Ovary (tissue), 9 donors: ENCODE measurements around the gene TEX38. TPM values are rescaled to one million over a fixed set of nuclear protein-coding genes. Genes with fewer than 3 reads are reported as not detected.

Experiments
- DNase-seq, 5 donors: peaks; one replicate each; pipeline ENCODE4 v3.0.0-alpha.2; 2019 to 2020
- H3K27ac ChIP-seq, 2 donors: fragments of 200-600 bp; one replicate each; pipeline versions ENCODE4 v1.5.1 to v1.8.0; 2019 to 2022
- H3K27me3 ChIP-seq: fragments of 200-600 bp; one replicate; pipeline ENCODE4 v1.8.0; 2022
- H3K36me3 ChIP-seq: fragments of 200-600 bp; sonication (generic); one replicate; pipeline ENCODE4 v1.5.1; 2019
- H3K4me1 ChIP-seq: one replicate; pipeline ENCODE4 v1.8.1; 2013; ENCODE audit warnings: mild to moderate bottlenecking, moderate library complexity; ENCODE audit not compliant: insufficient read depth
- H3K4me3 ChIP-seq: fragments of 200-600 bp; sonication (generic); one replicate; pipeline ENCODE4 v1.5.1; 2017
- H3K9me3 ChIP-seq, 2 donors: fragments of 200-600 bp in 1 of 2; sonication (generic) in 1 of 2; one replicate each; pipeline versions ENCODE4 v1.5.1 to v1.8.1; 2013 to 2019; ENCODE audit warnings: mild to moderate bottlenecking in 1 of 2, moderate library complexity in 1 of 2
- CTCF ChIP-seq, 3 donors: fragments of 450-650 bp in 2 of 3; fragments of 200-600 bp in 1 of 3; IDR thresholded peaks; one replicate each; pipeline versions ENCODE4 v1.5.1 to v1.8.0; 2016 to 2022; ENCODE audit warnings: antibody characterized with exemption in 3 of 3, mild to moderate bottlenecking in 1 of 3
- EP300 ChIP-seq: sonication (generic); formaldehyde crosslinking; IDR thresholded peaks from one replicate; pipeline ENCODE4 v1.6.1; 2017; ENCODE audit warnings: antibody characterized with exemption
- POLR2A ChIP-seq: fragments of 450-650 bp; IDR thresholded peaks from one replicate; pipeline ENCODE4 v1.6.1; 2017; ENCODE audit warnings: antibody characterized with exemption, mild to moderate bottlenecking, moderate library complexity
- WGBS, 3 donors: extraction: QIAGEN DNeasy Blood & Tissue Kit in 1 of 3; methylation state at CpG; one replicate each; pipeline versions ENCODE4 v1.1.5 to v1.1.7; 2013 to 2017; 5-methylcytosine and 5-hydroxymethylcytosine counted together
- intact Hi-C, 4 donors: fragments of 100-400 bp; cut with DNase I; formaldehyde crosslinking; loops; one replicate each; pipeline versions ENCODE4 v1.11.0 to v1.15.1; 2022 to 2023
- polyA plus RNA-seq, 2 donors: library from polyadenylated mRNA; stranded (reverse); fragments of 200-250 nt in 1 of 2; fragments of 350-450 nt in 1 of 2; fragmentation: Illumina TruSeq in 1 of 2; extraction: RNeasy Lipid Tissue Mini Kit (QIAGEN cat#74804) in 1 of 2; gene quantifications; one replicate each; pipeline ENCODE4 v1.2.3, GENCODE V29; 2013 to 2014
- total RNA-seq, 7 donors: library from RNA; depleted of rRNA in 2 of 7; stranded (reverse); fragments of >200 nt in 2 of 7; fragmentation: NEBNext Ultra II Directional in 3 of 7; extraction: Animal tissue kit (Norgen Biotek cat#: 25700) in 3 of 7; gene quantifications; one replicate each; pipeline versions ENCODE4 v1.1.0 to v1.2.4, GENCODE V29; 2016 to 2023
- donor health status: DM: no; HTN: no; CAD: no; lungs with moderate emphysema.
- donor health status: DM: no; HTN: no; CAD: no.
- donor health status: Bipolar disorder and iron deficiency.
- donor health status: DM: yes; HTN: yes; CAD: no.
- donor health status: DM: no; HTN: no; CAD: no.
- donor health status: DM: yes; HTN: yes; CAD: no.

TEX38 gene
- total and polyA plus RNA-seq, 9 donors = 0.08 to 0.45 TPM; not detected in 7

- no peaks in the 10 kb centered on the region for H3K36me3 ChIP-seq
- TF ChIP-seq EP300 = no peak
- H3K4me1 ChIP-seq = peaks cover 2% of the 10 kb centered on the region
- H3K27me3 ChIP-seq = no peaks in the 10 kb centered on the region
- intact Hi-C loops = no loop called here
- H3K4me3 ChIP-seq = no peak overlapping the region
- no peak for DNase-seq
- no peak overlapping the region for H3K27ac ChIP-seq
- H3K9me3 ChIP-seq = no peaks in the 10 kb centered on the region
Observed at GRCh38 chr1:46642115-46642680, 29.5 kb upstream of the TEX38 start.

GRCh38 chr1:46643368-46643775, 28.3 kb upstream of the TEX38 start:
- no peak overlapping the region for H3K4me3 ChIP-seq
- peaks cover 2% of the 10 kb centered on the region for H3K4me1 ChIP-seq
- intact Hi-C loops = no loop called here
- H3K27me3 ChIP-seq = no peaks in the 10 kb centered on the region
- no peaks in the 10 kb centered on the region for H3K9me3 ChIP-seq
- DNase-seq = no peak
- H3K27ac ChIP-seq = no peak overlapping the region
- H3K36me3 ChIP-seq = no peaks in the 10 kb centered on the region
- TF ChIP-seq EP300 (no peak), CTCF (IDR thresholded peaks at IDR 0.05) (no peak), POLR2A (no peak)

GRCh38 chr1:46645815-46646214, 25.8 kb upstream of the TEX38 start:
- Histone ChIP-seq H3K9me3 (peaks cover 0 to 9% of the 10 kb centered on the region in 2 donors), H3K27me3 (no peaks in the 10 kb centered on the region), H3K4me3 (no peak overlapping the region), H3K4me1 (peaks cover 2% of the 10 kb centered on the region), H3K36me3 (no peaks in the 10 kb centered on the region), H3K27ac (no peak overlapping the region)
- intact Hi-C loops = no loop called here
- no peak for DNase-seq
- WGBS, 3 donors = 80 to 96% (median 95%) methylated on average over 4 of the region's 4 CpGs
- TF ChIP-seq CTCF (IDR thresholded peaks at IDR 0.05) (no peak), POLR2A (no peak), EP300 (no peak)

GRCh38 chr1:46646331-46646730, 25.3 kb upstream of the TEX38 start:
- H3K36me3 ChIP-seq = no peaks in the 10 kb centered on the region
- intact Hi-C loops = no loop called here
- peaks cover 0 to 9% of the 10 kb centered on the region in 2 donors for H3K9me3 ChIP-seq
- WGBS, 3 donors = 56 to 64% (median 57%) methylated on average over 1 of the region's 1 CpG
- H3K4me3 ChIP-seq = no peak overlapping the region
- H3K27me3 ChIP-seq = no peaks in the 10 kb centered on the region
- no peak for TF ChIP-seq CTCF (IDR thresholded peaks at IDR 0.05)
- no peak for TF ChIP-seq POLR2A
- H3K4me1 ChIP-seq = peaks cover 2% of the 10 kb centered on the region
- H3K27ac ChIP-seq = no peak overlapping the region
- no peak for DNase-seq

GRCh38 chr1:46646844-46647243, 24.8 kb upstream of the TEX38 start:
- intact Hi-C loops = no loop called here

More at GRCh38 chr1:46646844-46647243, 24.8 kb upstream of the TEX38 start:
- Histone ChIP-seq H3K27ac (no peak overlapping the region), H3K9me3 (peaks cover 0 to 9% of the 10 kb centered on the region in 2 donors), H3K4me1 (peaks cover 2% of the 10 kb centered on the region), H3K36me3 (no peaks in the 10 kb centered on the region), H3K27me3 (no peaks in the 10 kb centered on the region), H3K4me3 (no peak overlapping the region)
- no peak for TF ChIP-seq EP300
- TF ChIP-seq CTCF (IDR thresholded peaks at IDR 0.05) = no peak
- TF ChIP-seq POLR2A = no peak
- WGBS, 3 donors = 89 to 93% (median 93%) methylated on average over 2 of the region's 2 CpGs
- DNase-seq = no peak
